GM23338 (cell line): ENCODE results near the gene SPRED2. TPM values are rescaled to one million over a fixed set of nuclear protein-coding genes. Genes with fewer than 3 reads are reported as not detected.

ENCODE experiments used
- ATAC-seq: fragments of 200-7000 bp; cut with Tn5 transposase; 3 replicates; pipeline ENCODE4 v1.9.1; 2020
- DNase-seq: peaks from one replicate; pipeline ENCODE4 v3.0.0-alpha.2; 2015; ENCODE audit warnings: low spot score
- H2AFZ ChIP-seq: fragments of 200-600 bp; sonication (generic); 2 replicates; pipeline ENCODE4 v1.8.0; 2016; ENCODE audit warnings: antibody characterized with exemption, mild to moderate bottlenecking, moderate library complexity
- H3F3A ChIP-seq: fragments of 200-600 bp; sonication (generic); replicated peaks from 2 replicates; pipeline ENCODE4 v1.8.0; 2017; ENCODE audit warnings: antibody characterized with exemption, mixed run types, low read depth
- H3K27ac ChIP-seq: fragments of 200-600 bp; sonication (generic); 2 replicates; pipeline ENCODE4 v1.6.1; 2016; ENCODE audit warnings: low read depth
- H3K27me3 ChIP-seq: fragments of 200-600 bp; sonication (generic); 2 replicates; pipeline ENCODE4 v1.8.0; 2016; ENCODE audit warnings: mild to moderate bottlenecking, mixed run types, moderate library complexity; ENCODE audit not compliant: insufficient read depth
- H3K36me3 ChIP-seq: fragments of 200-600 bp; sonication (generic); 2 replicates; pipeline ENCODE4 v1.8.0; 2016; ENCODE audit warnings: mild to moderate bottlenecking; ENCODE audit not compliant: insufficient read depth
- H3K4me1 ChIP-seq: fragments of 200-600 bp; sonication (generic); 2 replicates; pipeline ENCODE4 v1.8.0; 2016; ENCODE audit warnings: mild to moderate bottlenecking, moderate library complexity; ENCODE audit not compliant: insufficient read depth
- H3K4me2 ChIP-seq: fragments of 200-600 bp; sonication (generic); 2 replicates; pipeline ENCODE4 v1.7.1; 2017; ENCODE audit warnings: mixed run types
- H3K4me3 ChIP-seq: fragments of 200-600 bp; sonication (generic); 2 replicates; pipeline ENCODE4 v1.6.1; 2016; ENCODE audit warnings: mixed run types
- H3K79me2 ChIP-seq: fragments of 200-600 bp; sonication (generic); replicated peaks from 2 replicates; pipeline ENCODE4 v1.8.0; 2017; ENCODE audit warnings: mild to moderate bottlenecking; ENCODE audit not compliant: insufficient read depth
- H3K9me2 ChIP-seq: fragments of 200-600 bp; sonication (generic); 2 replicates; pipeline ENCODE4 v1.8.0; 2017; ENCODE audit not compliant: insufficient read depth
- H4K20me1 ChIP-seq: fragments of 200-600 bp; sonication (generic); replicated peaks from 2 replicates; pipeline ENCODE4 v1.8.0; 2017; ENCODE audit warnings: mild to moderate bottlenecking; ENCODE audit not compliant: insufficient read depth
- H3K27ac Mint-ChIP-seq: 2 replicates; pipeline ENCODE4 v1.8.0; 2020; ENCODE audit warnings: inconsistent platforms, mild to moderate bottlenecking, moderate library complexity, mixed read lengths
- H3K27me3 Mint-ChIP-seq: 3 replicates; pipeline ENCODE4 v1.8.0; 2022; ENCODE audit warnings: low read depth, mild to moderate bottlenecking, moderate library complexity, mixed read lengths, inconsistent platforms; ENCODE audit not compliant: insufficient read depth, poor library complexity
- H3K36me3 Mint-ChIP-seq: 3 replicates; pipeline ENCODE4 v1.8.0; 2021; ENCODE audit warnings: low read depth, mild to moderate bottlenecking, inconsistent platforms, moderate library complexity, mixed read lengths
- H3K4me1 Mint-ChIP-seq: 3 replicates; pipeline ENCODE4 v1.8.0; 2020; ENCODE audit warnings: mild to moderate bottlenecking, inconsistent platforms, mixed read lengths
- H3K4me3 Mint-ChIP-seq: 3 replicates; pipeline ENCODE4 v1.8.0; 2021; ENCODE audit warnings: moderate library complexity, mild to moderate bottlenecking, inconsistent platforms, mixed read lengths
- H3K9me3 Mint-ChIP-seq: 3 replicates; pipeline ENCODE4 v1.8.0; 2020; ENCODE audit warnings: moderate library complexity, mild to moderate bottlenecking, inconsistent platforms, mixed read lengths
- CREB1 ChIP-seq: fragments of 250-450 bp; sonication (Bioruptor Pico); IDR thresholded peaks from 2 replicates; pipeline ENCODE4 v1.5.0; 2020; ENCODE audit warnings: low read depth, mild to moderate bottlenecking, moderate library complexity
- CTCF ChIP-seq, 2 experiments: fragments of 200-600 bp in 1 of 2; sonication (generic) in 1 of 2; conservative IDR thresholded peaks; 2 replicates each; pipeline versions ENCODE4 v1.5.1 to v1.6.1; 2016 to 2017; ENCODE audit warnings: antibody characterized with exemption in 2 of 2, low read depth in 2 of 2, mild to moderate bottlenecking in 2 of 2, moderate library complexity in 1 of 2
- ETS1 ChIP-seq: IDR thresholded peaks from 2 replicates; pipeline ENCODE4 v1.6.1; 2016; ENCODE audit warnings: antibody characterized with exemption
- EZH2 ChIP-seq: fragments of 200-600 bp; sonication (generic); IDR thresholded peaks from one replicate; pipeline ENCODE4 v1.8.0; 2017; ENCODE audit warnings: antibody characterized with exemption, mild to moderate bottlenecking, low read depth; ENCODE audit not compliant: unreplicated experiment
- EZH2phosphoT487 ChIP-seq: fragments of 200-600 bp; sonication (generic); IDR thresholded peaks from one replicate; pipeline ENCODE4 v1.8.1; 2018; ENCODE audit warnings: antibody characterized with exemption; ENCODE audit not compliant: unreplicated experiment
- JUNB ChIP-seq: IDR thresholded peaks from one replicate; pipeline ENCODE4 v1.6.1; 2016; ENCODE audit warnings: antibody characterized with exemption; ENCODE audit not compliant: unreplicated experiment
- NANOG ChIP-seq: IDR thresholded peaks from 2 replicates; pipeline ENCODE4 v1.6.1; 2016; ENCODE audit warnings: antibody characterized with exemption, borderline replicate concordance
- POLR2AphosphoS5 ChIP-seq: IDR thresholded peaks from 2 replicates; pipeline ENCODE4 v1.6.1; 2016; ENCODE audit warnings: antibody characterized with exemption, low read depth
- REST ChIP-seq: IDR thresholded peaks from one replicate; pipeline ENCODE4 v1.6.1; 2018; ENCODE audit warnings: antibody characterized with exemption; ENCODE audit not compliant: unreplicated experiment
- STAT1 ChIP-seq: IDR thresholded peaks from one replicate; pipeline ENCODE4 v1.6.1; 2016; ENCODE audit warnings: antibody characterized with exemption; ENCODE audit not compliant: unreplicated experiment
- ZNF114 ChIP-seq: fragments of 250-450 bp; sonication (Bioruptor Pico); IDR thresholded peaks from 2 replicates; pipeline ENCODE4 v1.5.0; 2020; ENCODE audit warnings: mild to moderate bottlenecking, moderate library complexity
- ZNF331 ChIP-seq: fragments of 250-450 bp; sonication (Bioruptor Pico); IDR thresholded peaks from 2 replicates; pipeline ENCODE4 v1.5.0; 2020; ENCODE audit warnings: low read depth, mild to moderate bottlenecking, moderate library complexity
- ZNF462 ChIP-seq: fragments of 250-450 bp; sonication (Bioruptor Pico); IDR thresholded peaks from 2 replicates; pipeline ENCODE4 v1.5.0; 2020; ENCODE audit warnings: mild to moderate bottlenecking, moderate library complexity
- polyA plus RNA-seq: library from polyadenylated mRNA; unstranded; fragments of >200 nt; fragmentation: Nextera tagmentation; extraction: Ambion mirVana; gene quantifications from 2 replicates; pipeline ENCODE4 v1.2.1, GENCODE V29; 2016
- total RNA-seq: library from RNA; depleted of rRNA; stranded (reverse); fragments of >200 nt; shearing (Covaris generic); gene quantifications from 2 replicates; pipeline ENCODE4 v1.2.3, GENCODE V29; 2014

SPRED2 gene
- total and polyA plus RNA-seq, 2 experiments from 2014 or later: 8.7 to 13.0 TPM

- Mint-ChIP-seq H3K36me3 (no peaks in the 10 kb centered on the region), H3K27me3 (peaks cover 3% of the 10 kb centered on the region), H3K4me1 (peaks cover 48% of the 10 kb centered on the region), H3K9me3 (no peaks in the 10 kb centered on the region), H3K27ac (no peak overlapping the region), H3K4me3 (no peak overlapping the region)
- DNase-seq (no peak), ATAC-seq (no peak)
- no peaks in the 10 kb centered on the region for H3K36me3 ChIP-seq
- TF ChIP-seq REST (no peak), CREB1 (CRISPR knock-in tag) (no peak), NANOG (no peak), CTCF (conservative IDR thresholded peaks at IDR 0.05; ENCODE audit: low read depth in 2 of 2) (no peak), ZNF331 (CRISPR knock-in tag) (no peak), POLR2AphosphoS5 (no peak), JUNB (no peak), ETS1 (no peak), ZNF462 (CRISPR knock-in tag) (no peak), STAT1 (no peak), EZH2phosphoT487 (no peak), EZH2 (no peak), ZNF114 (CRISPR knock-in tag) (no peak)
- no peaks in the 10 kb centered on the region for H3K27me3 ChIP-seq
- H3K9me2 ChIP-seq: no peaks in the 10 kb centered on the region
- peaks cover 26% of the 10 kb centered on the region for H4K20me1 ChIP-seq
- no peaks in the 10 kb centered on the region for H3F3A ChIP-seq
- peaks cover 31% of the 10 kb centered on the region for H3K4me1 ChIP-seq
- H3K27ac ChIP-seq: no peak overlapping the region
- H3K4me3 ChIP-seq: no peak overlapping the region
- no peak overlapping the region for H3K4me2 ChIP-seq
- H3K79me2 ChIP-seq: 0 out of 2 replicates have a peak, but pooled peaks cover 12% of the 10 kb centered on the region
- H2AFZ ChIP-seq: no peak overlapping the region
These were observed 77.1 kb downstream of the SPRED2 start for GRCh38 chr2:65355186-65355831.
